Measurements from ENCODE around the gene SIVA1.

Gene SIVA1

DNA sequence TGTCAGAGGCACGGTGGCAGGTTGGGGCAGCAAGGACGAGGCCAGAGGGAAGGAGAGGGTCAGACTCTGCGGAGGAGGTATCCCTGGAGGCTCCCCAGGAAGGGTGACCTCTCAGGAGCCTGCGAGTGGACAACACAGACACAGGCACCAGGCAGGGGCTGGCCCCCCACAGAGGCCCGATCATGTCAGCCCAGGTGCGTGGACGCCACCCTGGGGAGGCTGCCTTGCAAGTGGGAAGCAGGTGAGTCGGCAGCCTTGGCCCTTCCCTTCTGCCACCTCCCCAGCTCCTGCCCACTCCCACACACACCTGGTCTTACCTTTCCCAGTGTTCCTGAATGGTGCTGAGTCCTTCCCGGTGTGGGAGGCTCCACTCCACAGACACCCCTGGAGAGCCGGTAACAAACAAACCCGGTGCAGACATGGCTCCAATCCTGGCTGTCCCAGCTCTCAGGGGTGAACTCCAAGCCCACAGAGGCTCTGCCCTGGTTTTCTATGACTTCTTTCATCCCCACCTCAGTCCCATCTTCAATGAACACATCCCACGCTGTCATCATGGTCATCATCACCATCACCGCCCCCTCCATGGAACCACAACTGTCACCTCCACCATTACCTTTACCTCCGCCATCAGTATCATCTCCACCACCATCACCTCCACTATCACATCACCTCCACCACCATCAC is 53.1 kb downstream of the SIVA1 start:
- Histone ChIP-seq H3K4me3 (ENCODE audit: low read depth, low read length) (no peak overlapping the region), H3K27ac (ENCODE audit: extremely low read depth, low read depth, low read length) (no peak overlapping the region), H3K9me3 (ENCODE audit: control insufficient read depth, insufficient read depth, low read depth, low read length) (no peaks in the 10 kb centered on the region), H3K4me1 (ENCODE audit: control insufficient read depth, insufficient read depth, low read length) (peaks cover 9% of the 10 kb centered on the region), H3K36me3 (ENCODE audit: control insufficient read depth in 2 of 2, insufficient read depth in 1 of 2, low read length in 2 of 2) (no peaks in the 10 kb centered on the region)
- TF ChIP-seq ZNF354C (tag by site-specific recombination; IDR thresholded peaks at IDR 0.05; ENCODE audit: borderline replicate concordance, low read depth) (no peak), ZNF138 (tag by site-specific recombination; IDR thresholded peaks at IDR 0.05; ENCODE audit: borderline replicate concordance) (no peak), ZNF10 (tag by site-specific recombination; IDR thresholded peaks at IDR 0.05) (no peak), GLI2 (tag by site-specific recombination; IDR thresholded peaks at IDR 0.05; ENCODE audit: borderline replicate concordance, low read depth) (no peak), ZNF600 (tag by site-specific recombination; IDR thresholded peaks at IDR 0.05) (no peak; the same call in 1 of the 2 replicates), ZNF48 (tag by site-specific recombination; IDR thresholded peaks at IDR 0.05) (no peak), ZNF843 (tag by site-specific recombination; IDR thresholded peaks at IDR 0.05) (no peak), ZBTB26 (tag by site-specific recombination; optimal IDR thresholded peaks at IDR 0.05) (peak; percentile 20), ZNF214 (tag by site-specific recombination; IDR thresholded peaks at IDR 0.05; ENCODE audit: borderline replicate concordance) (no peak), GLIS1 (tag by site-specific recombination; IDR thresholded peaks at IDR 0.05) (peak; percentile 60), ZNF366 (tag by site-specific recombination; conservative IDR thresholded peaks at IDR 0.05) (0 out of 2 replicates have a peak, but pooled peaks have one; percentile 45), ZNF629 (tag by site-specific recombination; IDR thresholded peaks at IDR 0.05) (0 out of 2 replicates have a peak, but pooled peaks have one; percentile 18), ZEB2 (tag by site-specific recombination; IDR thresholded peaks at IDR 0.05) (peak; percentile 89), ZFHX2 (tag by site-specific recombination; conservative IDR thresholded peaks at IDR 0.05) (peak; percentile 58), BCL11A (tag by site-specific recombination; IDR thresholded peaks at IDR 0.05; ENCODE audit: low read depth) (no peak), ZNF114 (tag by site-specific recombination; IDR thresholded peaks at IDR 0.05) (no peak), ZNF416 (tag by site-specific recombination; IDR thresholded peaks at IDR 0.05) (no peak), TSHZ1 (tag by site-specific recombination; IDR thresholded peaks at IDR 0.05; ENCODE audit: borderline replicate concordance) (no peak), IKZF3 (tag by site-specific recombination; IDR thresholded peaks at IDR 0.05) (0 out of 2 replicates have a peak, but pooled peaks have one; percentile 29), ZNF184 (tag by site-specific recombination; IDR thresholded peaks at IDR 0.05) (no peak), EGR2 (tag by site-specific recombination; IDR thresholded peaks at IDR 0.05; ENCODE audit: low read depth) (peak; percentile 47), KLF8 (tag by site-specific recombination; IDR thresholded peaks at IDR 0.05) (0 out of 2 replicates have a peak, but pooled peaks have one; percentile 32)
- TF ChIP-seq, protein P1, sequence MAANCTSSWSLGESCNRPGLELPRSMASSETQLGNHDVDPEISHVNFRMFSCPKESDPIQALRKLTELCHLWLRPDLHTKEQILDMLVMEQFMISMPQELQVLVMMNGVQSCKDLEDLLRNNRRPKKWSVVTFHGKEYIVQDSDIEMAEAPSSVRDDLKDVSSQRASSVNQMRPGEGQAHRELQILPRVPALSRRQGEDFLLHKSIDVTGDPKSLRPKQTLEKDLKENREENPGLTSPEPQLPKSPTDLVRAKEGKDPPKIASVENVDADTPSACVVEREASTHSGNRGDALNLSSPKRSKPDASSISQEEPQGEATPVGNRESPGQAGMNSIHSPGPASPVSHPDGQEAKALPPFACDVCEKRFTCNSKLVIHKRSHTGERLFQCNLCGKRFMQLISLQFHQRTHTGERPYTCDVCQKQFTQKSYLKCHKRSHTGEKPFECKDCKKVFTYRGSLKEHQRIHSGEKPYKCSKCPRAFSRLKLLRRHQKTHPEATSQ (tag by site-specific recombination; IDR thresholded peaks at IDR 0.05) = peak; percentile 71; the same call in 1 of the 2 replicates
- TF ChIP-seq, protein P2, sequence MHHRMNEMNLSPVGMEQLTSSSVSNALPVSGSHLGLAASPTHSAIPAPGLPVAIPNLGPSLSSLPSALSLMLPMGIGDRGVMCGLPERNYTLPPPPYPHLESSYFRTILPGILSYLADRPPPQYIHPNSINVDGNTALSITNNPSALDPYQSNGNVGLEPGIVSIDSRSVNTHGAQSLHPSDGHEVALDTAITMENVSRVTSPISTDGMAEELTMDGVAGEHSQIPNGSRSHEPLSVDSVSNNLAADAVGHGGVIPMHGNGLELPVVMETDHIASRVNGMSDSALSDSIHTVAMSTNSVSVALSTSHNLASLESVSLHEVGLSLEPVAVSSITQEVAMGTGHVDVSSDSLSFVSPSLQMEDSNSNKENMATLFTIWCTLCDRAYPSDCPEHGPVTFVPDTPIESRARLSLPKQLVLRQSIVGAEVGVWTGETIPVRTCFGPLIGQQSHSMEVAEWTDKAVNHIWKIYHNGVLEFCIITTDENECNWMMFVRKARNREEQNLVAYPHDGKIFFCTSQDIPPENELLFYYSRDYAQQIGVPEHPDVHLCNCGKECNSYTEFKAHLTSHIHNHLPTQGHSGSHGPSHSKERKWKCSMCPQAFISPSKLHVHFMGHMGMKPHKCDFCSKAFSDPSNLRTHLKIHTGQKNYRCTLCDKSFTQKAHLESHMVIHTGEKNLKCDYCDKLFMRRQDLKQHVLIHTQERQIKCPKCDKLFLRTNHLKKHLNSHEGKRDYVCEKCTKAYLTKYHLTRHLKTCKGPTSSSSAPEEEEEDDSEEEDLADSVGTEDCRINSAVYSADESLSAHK (tag by site-specific recombination; IDR thresholded peaks at IDR 0.05) = no peak
- TF ChIP-seq, protein P3, sequence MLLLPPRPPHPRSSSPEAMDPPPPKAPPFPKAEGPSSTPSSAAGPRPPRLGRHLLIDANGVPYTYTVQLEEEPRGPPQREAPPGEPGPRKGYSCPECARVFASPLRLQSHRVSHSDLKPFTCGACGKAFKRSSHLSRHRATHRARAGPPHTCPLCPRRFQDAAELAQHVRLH (tag by site-specific recombination; IDR thresholded peaks at IDR 0.05) = 0 out of 2 replicates have a peak, but pooled peaks have one; percentile 60
- ChIA-PET POLR2A (no interaction called here), CTCF (interaction anchor here (0.6 kb wide), 1 partner anchor 24 kb away, joined by 4 read pairs; no protein-coding TSS in a partner anchor)
